Superior temporal gyrus (tissue), 1 donor: ENCODE results near the gene FAM76B.

Experiments
- DNase-seq: peaks from one replicate; pipeline ENCODE4 v3.0.0-alpha.2; 2016; ENCODE audit errors: extremely low spot score

FAM76B gene

GRCh38 chr11:95792200-95792599 lies 2.6 kb upstream of the FAM76B start:
- no peak for DNase-seq

GRCh38 chr11:95791709-95792033 lies 2.1 kb upstream of the FAM76B start:
- no peak for DNase-seq

GRCh38 chr11:95790933-95791708 lies 1.5 kb upstream of the FAM76B start:
- DNase-seq: peak; percentile 49

- DNase-seq: peak; percentile 99
Observed at GRCh38 chr11:95790123-95790932, 746 bp upstream of the FAM76B start, which contains the start of gene CEP57. TSS of gene CEP57 (plus strand) at chr11:95790498. CDS start at chr11:95790699, 201 bp downstream.

GRCh38 chr11:95788921-95789505 lies 569 bp downstream of the FAM76B start:
- no peak for DNase-seq

- DNase-seq: no peak
Observed at GRCh38 chr11:95780544-95780943, 9.0 kb downstream of the FAM76B start.

GRCh38 chr11:95778699-95779098 lies 10.9 kb downstream of the FAM76B start:
- no peak for DNase-seq

- no peak for DNase-seq
Observed at GRCh38 chr11:95776859-95777258, 12.7 kb downstream of the FAM76B start.

GRCh38 chr11:95768521-95768920 lies 21.1 kb downstream of the FAM76B start:
- DNase-seq: no peak

- no peak for DNase-seq
Observed at GRCh38 chr11:95767498-95767897, 22.1 kb downstream of the FAM76B start.

- no peak for DNase-seq
Observed at GRCh38 chr11:95766701-95767100, 22.9 kb downstream of the FAM76B start.

GRCh38 chr11:95764267-95764898 lies 25.2 kb downstream of the FAM76B start:
- peak; percentile 86 for DNase-seq

- no peak for DNase-seq
Observed at GRCh38 chr11:95762534-95762933, 27.0 kb downstream of the FAM76B start.

- no peak for DNase-seq
Observed at GRCh38 chr11:95760941-95761340, 28.6 kb downstream of the FAM76B start.

- DNase-seq: no peak
Observed at GRCh38 chr11:95751515-95751914, 38.1 kb downstream of the FAM76B start.

- DNase-seq: no peak
Observed at GRCh38 chr11:95750101-95750500, 39.5 kb downstream of the FAM76B start.

GRCh38 chr11:95739108-95739938 lies 50.3 kb downstream of the FAM76B start:
- no peak for DNase-seq

GRCh38 chr11:95736809-95737208 lies 52.8 kb downstream of the FAM76B start:
- no peak for DNase-seq

GRCh38 chr11:95736355-95736754 lies 53.2 kb downstream of the FAM76B start:
- no peak for DNase-seq

- DNase-seq: no peak
Observed at GRCh38 chr11:95734009-95734572, 55.5 kb downstream of the FAM76B start.
